NCI-H446 treated with DMSO at 0.1 percent for 48 hours (cell line): ENCODE results near the gene ABCA5.

ENCODE experiments used
- DNase-seq: peaks from one replicate; lab custom pipeline; 2025; lab: John Stamatoyannopoulos, UW

Gene ABCA5

GRCh38 chr17:69267219-69267618 lies 59.7 kb downstream of the ABCA5 start:
- DNase-seq, result no peak

GRCh38 chr17:69265873-69266272 lies 61.1 kb downstream of the ABCA5 start:
- DNase-seq, result no peak

DNA sequence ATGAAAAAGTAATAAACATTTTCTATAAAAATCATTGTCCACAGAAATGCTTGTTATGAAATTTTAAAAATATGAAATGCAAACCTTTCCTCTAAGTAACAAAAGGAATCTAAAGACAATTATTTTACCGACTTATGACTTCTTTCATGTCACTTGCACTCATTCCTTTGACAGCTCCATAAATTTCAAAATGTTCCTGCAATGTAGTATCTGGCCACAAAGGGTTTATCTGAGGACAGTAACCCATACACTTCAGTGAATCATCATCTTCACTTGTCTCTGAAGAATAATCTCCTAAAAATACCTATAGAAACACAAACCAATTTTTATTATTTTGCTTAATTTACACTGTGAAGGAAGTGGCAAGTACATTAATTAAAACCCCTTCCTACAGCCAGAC lies 72.7 kb downstream of the ABCA5 start:
- no peak for DNase-seq

DNA sequence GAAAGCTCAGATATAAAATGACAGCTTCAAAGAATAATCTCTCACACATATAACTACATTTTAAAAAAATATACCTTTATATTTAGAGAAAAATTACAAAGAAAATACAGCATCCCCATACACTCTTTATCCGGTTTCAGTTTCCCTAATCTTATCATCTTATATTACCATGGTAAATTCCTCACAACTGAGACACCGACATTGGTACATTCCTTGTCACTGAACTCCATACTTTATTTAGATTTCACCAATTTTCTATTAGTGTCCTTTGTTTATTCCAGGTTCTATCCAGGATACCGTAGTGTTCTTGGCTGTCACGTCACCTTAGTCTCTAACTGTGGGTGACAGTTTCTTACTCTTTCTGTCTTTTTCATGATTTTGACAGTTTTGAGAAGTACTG lies 76.3 kb downstream of the ABCA5 start:
- DNase-seq, result no peak

DNA sequence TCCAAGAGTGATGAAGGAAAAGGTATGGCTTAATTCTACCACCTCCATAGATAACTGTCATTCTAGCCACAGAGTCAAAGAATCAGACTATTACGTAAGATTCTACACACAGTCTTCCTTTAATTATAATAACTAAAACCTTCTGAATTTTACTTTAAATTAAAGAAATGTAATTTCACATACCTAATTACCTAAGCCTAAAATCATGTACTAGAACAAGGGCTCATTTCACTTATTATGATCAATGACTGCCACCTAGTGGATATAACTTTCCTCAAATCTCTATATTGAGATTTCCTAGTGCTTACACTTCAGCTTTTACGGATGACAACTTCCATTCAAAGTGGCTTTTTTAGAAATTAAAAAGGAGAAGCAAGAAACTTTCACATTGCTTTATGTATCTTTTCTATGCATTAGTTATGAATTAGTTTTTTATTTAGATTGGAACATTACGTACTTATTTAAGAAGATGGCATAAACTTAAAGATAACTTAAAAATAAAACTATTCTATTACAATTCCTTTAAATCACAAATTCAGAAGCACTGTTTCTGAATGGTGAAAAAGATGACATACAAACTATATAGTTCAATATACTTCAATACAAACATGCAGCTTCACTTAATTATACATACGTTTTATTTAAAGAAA lies 80.1 kb downstream of the ABCA5 start:
- DNase-seq, result peak; percentile 1

DNA sequence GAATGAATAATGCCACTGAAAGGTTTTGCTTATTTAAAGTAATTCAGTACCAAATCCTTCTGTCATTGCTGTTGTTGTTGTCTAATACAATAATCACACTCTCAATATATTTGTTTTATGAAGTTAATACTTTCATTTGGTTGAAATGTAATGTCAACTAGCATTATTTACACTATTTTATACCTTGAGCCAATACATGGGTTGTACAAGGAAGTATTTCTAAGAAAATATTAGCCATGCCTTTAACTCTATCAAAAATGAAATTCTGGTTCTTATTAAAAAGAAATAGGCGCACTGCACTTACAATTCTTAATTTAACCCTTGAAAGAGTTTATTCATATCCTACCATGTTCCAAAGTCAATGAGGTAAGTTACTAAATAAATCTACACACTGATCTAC lies 80.7 kb downstream of the ABCA5 start:
- no peak for DNase-seq

DNA sequence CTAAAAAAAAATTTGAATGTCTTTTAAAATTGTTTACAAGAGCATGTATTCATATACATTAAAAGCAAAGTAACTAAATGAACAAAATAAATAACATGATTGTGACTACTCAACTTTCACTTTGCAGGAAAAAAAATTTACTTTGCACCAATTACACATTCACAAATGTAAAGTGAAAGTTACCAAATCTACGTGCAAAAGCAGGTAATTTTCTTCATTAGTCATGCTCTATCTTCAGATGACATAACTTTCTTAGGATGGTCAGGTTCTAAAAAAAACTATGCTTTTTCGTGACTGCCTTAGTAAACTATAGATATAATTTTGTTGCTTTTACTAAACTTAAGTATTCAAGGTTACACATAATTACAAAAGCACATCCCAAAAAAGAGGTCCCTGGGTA lies 81.3 kb downstream of the ABCA5 start:
- no peak for DNase-seq

DNA sequence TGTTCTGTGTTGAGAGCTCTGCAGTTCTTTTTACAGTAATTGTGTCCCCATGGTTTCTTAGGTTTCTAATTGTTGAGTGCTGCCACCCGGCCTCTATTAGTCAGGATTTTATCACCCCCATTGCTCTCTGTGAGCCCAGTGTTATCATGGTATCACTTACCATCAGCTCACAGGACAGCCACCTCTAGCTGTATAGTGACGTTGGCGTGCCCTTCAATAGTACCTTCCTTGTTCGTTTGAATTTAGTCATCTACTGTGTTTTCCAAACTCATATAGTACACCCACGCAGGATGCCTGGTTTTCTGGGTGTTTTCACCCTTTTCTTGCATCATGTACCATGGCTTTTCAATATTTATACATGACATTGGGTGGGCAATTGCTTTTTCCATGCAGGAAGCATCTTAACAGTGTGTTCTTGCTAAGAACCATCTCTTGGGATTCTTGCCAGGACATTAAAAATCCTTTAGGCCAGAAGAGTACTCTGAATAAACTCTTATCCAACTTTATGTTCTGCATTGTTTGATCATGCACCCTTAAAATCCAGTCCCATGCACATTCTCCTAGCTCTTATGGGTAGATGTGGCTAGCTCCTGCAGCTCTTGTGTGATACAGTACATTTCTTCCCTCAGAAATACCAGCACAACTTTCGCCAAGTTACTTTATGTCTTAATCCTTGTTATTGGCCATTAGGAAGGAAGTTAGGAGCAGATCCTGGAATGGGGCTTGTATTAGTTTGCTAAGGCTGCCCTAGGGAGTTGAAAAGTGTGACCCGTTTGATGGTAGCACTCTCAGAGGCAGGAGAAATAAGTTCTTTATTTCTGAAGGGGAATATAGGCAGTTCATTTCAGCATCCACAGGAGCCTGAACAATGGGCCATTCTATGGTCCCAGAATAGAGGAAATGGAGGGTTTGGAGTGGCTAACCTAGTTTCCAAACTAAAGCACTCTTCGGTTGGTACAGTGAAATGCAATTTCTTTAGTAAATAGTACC lies 87.0 kb downstream of the ABCA5 start:
- no peak for DNase-seq

DNA sequence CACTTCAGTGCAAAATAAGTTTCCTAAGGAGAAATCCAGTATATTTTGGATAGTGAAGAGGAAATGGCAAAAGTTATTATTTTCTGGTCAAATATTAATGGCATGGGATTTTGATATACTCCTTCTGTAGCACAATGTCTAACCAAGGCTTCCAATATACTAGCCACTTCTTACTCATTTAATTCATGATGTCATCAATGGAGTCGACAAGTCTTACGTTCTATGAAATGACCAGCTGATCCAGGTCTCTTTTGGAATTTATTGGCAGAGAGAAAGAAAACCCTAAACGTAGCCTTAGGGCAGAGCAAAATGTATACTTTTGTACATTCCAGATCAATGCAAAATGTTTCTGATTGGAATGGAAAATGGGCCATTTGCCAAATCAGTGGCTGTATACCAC lies 90.0 kb downstream of the ABCA5 start:
- DNase-seq, result no peak

DNA sequence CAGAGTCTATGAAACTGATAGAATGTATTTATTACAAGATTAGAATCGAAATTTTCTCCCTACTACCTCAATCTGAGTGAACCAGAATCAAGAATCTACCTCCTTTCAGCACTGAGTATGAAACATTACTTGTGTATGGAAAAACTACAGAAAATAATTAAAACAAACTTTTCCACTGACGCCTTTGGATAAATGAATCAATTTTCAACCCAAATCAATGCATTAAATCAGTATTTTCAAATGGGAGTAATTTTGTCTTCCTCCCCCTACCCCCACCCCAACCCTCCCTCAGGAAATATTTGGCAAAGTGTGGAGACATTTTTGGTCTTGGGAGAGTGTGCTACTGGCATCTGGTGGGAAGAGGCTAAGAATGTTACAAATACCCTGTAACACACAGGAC lies 90.5 kb downstream of the ABCA5 start:
- no peak for DNase-seq

DNA sequence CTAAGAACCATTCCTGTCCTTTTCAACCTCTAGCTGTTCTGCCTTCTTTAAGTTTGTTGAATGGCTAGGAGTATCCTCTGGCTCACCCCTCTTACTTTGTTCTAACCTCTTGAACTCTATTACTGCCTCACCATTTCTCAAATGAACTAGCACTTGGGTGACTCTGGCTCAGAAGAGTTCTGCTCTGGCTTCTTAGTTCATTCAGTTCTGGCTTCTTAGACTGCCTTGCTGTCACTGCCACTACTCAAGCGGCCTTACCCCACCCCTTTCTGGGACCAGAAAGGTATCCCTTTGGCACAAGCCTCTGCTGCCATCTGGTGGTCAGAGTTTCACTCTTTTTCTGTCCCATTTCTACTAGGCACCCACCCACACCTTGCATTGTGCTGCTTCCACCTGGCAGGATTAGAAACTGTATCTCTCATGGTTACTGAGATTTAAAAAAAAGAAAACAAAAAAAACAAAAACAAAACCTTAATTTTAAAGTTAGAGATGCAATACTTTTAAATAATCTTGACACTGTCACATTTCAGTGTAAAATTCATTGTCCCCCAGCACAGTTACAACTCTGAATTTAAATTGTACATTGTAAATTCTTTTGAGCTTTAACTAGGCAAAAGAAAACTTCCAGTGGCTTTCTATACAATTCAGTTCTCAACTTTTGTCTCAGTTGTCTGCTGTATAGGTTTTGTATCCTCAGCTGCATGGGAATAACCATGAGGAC lies 91.4 kb downstream of the ABCA5 start:
- DNase-seq, result peak; percentile 26

- no peak for DNase-seq
Measured at GRCh38 chr17:69232650-69233049, 94.3 kb downstream of the ABCA5 start.

GRCh38 chr17:69231521-69231920 lies 95.4 kb downstream of the ABCA5 start:
- no peak for DNase-seq

- DNase-seq, result no peak
Measured at GRCh38 chr17:69230939-69231338, 96.0 kb downstream of the ABCA5 start.

DNA sequence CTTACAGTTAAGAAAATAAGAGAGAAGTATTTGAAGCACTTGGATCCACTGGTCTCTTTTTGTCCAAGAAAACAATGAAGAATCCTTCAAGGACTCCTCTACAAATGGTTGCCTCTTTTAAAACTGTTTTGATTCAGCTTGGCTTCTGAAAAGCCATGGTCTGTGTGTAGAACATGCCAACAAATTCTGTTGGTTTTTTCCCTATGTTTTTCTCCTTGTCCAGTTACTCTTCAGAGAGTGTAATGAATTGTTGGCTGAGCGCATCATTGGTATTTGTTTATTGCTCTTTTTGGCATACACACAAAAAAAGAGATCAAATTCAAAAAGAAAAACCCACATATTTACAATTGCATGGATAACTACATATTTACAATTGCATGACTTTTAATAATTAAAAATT lies 98.4 kb downstream of the ABCA5 start, which contains the start of gene ABCA10:
Gene ABCA10, minus strand, starts transcription at position 249 of the 400 bp plus-strand sequence. CDS start 3,466 bp downstream, outside the sequence.
- DNase-seq, result no peak

DNA sequence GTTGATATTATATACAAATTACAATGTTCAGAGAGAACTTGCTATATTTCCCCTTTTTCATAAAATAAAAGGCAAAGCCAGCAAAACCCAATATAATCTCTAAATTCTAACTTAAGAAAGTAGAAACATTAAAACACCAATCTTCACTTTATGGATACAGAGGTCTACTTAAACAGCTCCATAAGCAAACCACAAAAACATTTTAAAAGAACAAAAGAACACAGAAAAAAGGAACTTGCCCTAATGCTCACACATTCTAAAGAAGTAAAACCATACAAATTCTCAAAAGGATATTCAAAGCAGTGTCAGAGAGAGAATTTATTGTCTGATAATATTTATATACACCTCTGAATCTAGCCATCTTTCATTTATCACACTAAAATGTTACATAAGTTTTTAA lies 98.9 kb downstream of the ABCA5 start:
- DNase-seq, result no peak

GRCh38 chr17:69227541-69227940 lies 99.4 kb downstream of the ABCA5 start:
- DNase-seq, result no peak

GRCh38 chr17:69223809-69224208 lies 103.1 kb downstream of the ABCA5 start:
- DNase-seq, result no peak

- no peak for DNase-seq
Measured at GRCh38 chr17:69222707-69223258, 104.2 kb downstream of the ABCA5 start.

DNA sequence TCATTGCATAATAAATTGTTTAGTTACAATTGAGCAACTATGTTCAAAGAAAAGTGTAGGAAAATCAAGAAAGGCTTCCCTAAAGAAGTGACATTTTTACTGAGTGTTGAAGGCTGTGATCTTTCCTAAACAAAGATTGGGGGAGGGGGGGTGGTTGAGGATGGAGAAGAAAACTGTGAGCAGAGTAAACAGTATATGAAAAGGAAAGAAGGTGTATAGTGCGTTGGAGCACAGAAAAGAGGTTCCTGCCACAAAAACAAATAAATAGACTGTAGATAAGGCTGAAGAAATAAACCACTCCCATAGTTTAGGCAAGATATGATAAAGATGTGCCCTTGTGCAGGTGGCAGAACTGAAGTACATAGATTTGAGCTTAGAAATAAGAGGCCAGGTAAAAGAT lies 106.8 kb downstream of the ABCA5 start:
- no peak for DNase-seq

DNA sequence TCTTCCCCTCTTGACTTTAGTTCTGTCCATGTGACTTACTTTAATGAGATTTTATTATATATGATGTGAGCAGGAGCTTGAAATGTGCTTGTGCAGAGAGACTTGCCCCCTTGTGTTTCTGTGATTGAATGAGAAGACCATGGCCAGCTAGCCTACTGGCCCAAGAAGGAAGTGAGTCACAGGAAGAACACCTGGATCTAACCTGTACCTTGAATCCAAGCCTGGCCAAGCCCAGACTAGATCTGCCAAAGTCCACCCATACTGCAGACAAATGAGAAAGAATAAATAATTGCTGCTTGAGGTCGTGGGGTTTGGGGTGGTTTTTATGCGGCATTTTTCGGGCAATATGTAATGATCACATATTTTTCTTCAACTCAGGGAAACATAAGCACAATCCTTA lies 107.9 kb downstream of the ABCA5 start:
- no peak for DNase-seq
